Activated CD4-positive, alpha-beta memory T cell treated with anti-CD3 and anti-CD28 coated beads for 36 hours (primary cell): ENCODE measurements around the gene NUTM1. TPM values are rescaled to one million over a fixed set of nuclear protein-coding genes. Genes with fewer than 3 reads are reported as not detected.

Source experiments
- CTCF ChIA-PET: fragments of 350-600 bp; sonication (Branson Sonifier 250); formaldehyde crosslinking; loops from one replicate; lab custom pipeline; 2021; ENCODE audit warnings: antibody characterized with exemption, inconsistent platforms; lab: Charles Lee
- POLR2A ChIA-PET: fragments of 350-600 bp; sonication (Branson Sonifier 250); formaldehyde crosslinking; loops from one replicate; lab custom pipeline; 2021; ENCODE audit warnings: antibody characterized with exemption; lab: Charles Lee
- DNase-seq: peaks from one replicate; pipeline ENCODE4 v3.0.0-alpha.2; 2020
- H3K27ac Mint-ChIP-seq: one replicate; pipeline ENCODE4 v1.8.0; 2021; ENCODE audit warnings: mixed read lengths
- H3K27me3 Mint-ChIP-seq: one replicate; pipeline ENCODE4 v1.8.0; 2021; ENCODE audit warnings: mixed read lengths
- H3K36me3 Mint-ChIP-seq: one replicate; pipeline ENCODE4 v1.8.0; 2021; ENCODE audit warnings: mixed read lengths
- H3K4me1 Mint-ChIP-seq: one replicate; pipeline ENCODE4 v1.8.0; 2021; ENCODE audit warnings: low read depth, mixed read lengths
- H3K4me3 Mint-ChIP-seq: one replicate; pipeline ENCODE4 v1.8.0; 2021; ENCODE audit warnings: mild to moderate bottlenecking, mixed read lengths
- H3K9me3 Mint-ChIP-seq: one replicate; pipeline ENCODE4 v1.8.0; 2021; ENCODE audit warnings: mixed read lengths
- intact Hi-C: fragments of 100-400 bp; cut with micrococcal nuclease; formaldehyde crosslinking; loops from one replicate; pipeline ENCODE4 v1.15.1; 2023
- total RNA-seq, 2 experiments: library from RNA; stranded (reverse); gene quantifications; one replicate each; pipeline ENCODE4 v1.2.3, GENCODE V29; 2021

The NUTM1 gene
- total RNA-seq: not detected

DNA sequence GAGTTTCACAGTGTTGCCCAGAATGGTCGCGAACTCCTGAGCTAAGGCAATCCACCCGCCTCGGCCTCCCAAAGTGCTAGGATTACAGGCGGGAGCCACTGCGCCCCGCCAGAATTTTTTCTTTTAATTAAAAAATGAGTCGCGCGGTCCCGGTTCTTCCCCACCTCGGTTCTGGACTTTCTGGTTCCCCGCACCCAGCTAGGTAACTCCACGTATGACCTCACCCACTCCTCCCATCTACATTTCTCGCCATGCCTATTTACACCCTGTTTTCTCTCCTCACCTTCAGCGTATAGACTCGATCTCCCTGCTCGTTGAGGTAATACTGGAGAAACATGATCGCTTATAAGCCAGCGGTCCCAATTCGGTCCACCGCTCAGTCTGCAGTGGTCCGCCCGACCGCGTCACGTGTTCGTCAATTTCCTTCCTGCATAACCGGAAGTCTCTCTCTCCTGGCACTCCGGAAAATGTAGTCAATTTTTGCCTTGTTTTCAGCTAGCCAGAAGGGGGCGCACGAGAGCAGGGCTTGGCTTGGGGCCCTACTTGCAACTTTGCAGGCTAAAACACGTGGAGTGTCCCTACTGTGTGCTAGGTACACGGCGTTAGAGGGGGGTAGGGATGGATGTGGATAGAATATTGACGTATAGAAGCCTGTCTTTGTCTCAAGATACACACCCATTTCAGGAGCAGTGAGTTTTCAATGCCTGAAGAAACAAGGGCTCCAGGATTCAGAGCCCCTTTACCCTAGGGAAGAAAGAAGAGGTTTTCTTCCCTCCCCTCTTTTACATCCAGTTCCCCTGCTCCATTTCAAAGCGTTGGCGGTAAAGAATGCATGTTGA, at the start of gene NUTM1, which contains the start of gene NOP10:
NUTM1 (plus strand) TSS at position 579 of the 839 bp plus-strand sequence. CDS start 382 bp downstream, outside the sequence.
NOP10 (minus strand) TSS at position 400 of the 839 bp plus-strand sequence; CDS start at position 337, 63 bp downstream.
- no peaks in the 10 kb centered on the region for H3K9me3 Mint-ChIP-seq
- intact Hi-C loops: loop anchor here (1.0 to 5.0 kb wide), 3 partner anchors 24 to 245 kb away; partner anchors contain the start of genes GOLGA8A and LPCAT4
- H3K27ac Mint-ChIP-seq: no peak within 1 kb of the TSS
- DNase-seq: peak; percentile 96
- peaks cover 29% of the 10 kb centered on the region for H3K4me1 Mint-ChIP-seq
- peaks cover 26% of the 10 kb centered on the region for H3K36me3 Mint-ChIP-seq
- POLR2A ChIA-PET: interaction anchor here (1.3 to 2.0 kb wide), 2 partner anchors 14 to 23 kb away, joined by 4 to 14 read pairs; partner anchors contain the start of gene LPCAT4
- H3K27me3 Mint-ChIP-seq: no peaks in the 10 kb centered on the region
- CTCF ChIA-PET: interaction anchor here (0.6 to 3.5 kb wide), 18 partner anchors 11 to 438 kb away, joined by 3 to 47 read pairs (median 4); partner anchors contain the start of genes GOLGA8A, KATNBL1 and LPCAT4
- H3K4me3 Mint-ChIP-seq: no peak within 1 kb of the TSS

GRCh38 chr15:34297059-34297458, 46.1 kb upstream of the NUTM1 start:
- intact Hi-C loops: no loop called here
- Mint-ChIP-seq H3K27ac (no peak overlapping the region), H3K9me3 (no peaks in the 10 kb centered on the region)

DNA sequence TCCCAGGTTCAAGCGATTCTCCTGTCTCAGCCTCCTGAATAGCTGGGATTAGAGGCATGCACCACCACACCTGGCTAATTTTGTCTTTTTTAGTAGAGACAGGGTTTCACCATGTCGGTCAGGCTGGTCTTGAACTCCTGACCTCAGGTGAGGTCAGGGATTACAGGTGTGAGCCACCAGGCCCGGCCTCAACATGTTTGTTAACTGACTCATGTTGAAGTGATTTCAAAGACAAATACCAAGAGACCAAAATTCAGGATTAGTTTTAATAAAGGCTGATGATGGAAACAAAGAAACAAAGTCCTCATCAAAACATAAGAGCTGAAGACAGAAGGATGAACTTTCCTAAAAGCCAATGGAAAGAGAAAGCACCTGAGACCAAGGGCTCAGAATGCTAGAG, 42.1 kb upstream of the NUTM1 start:
- no peak overlapping the region for H3K27ac Mint-ChIP-seq
- CTCF ChIA-PET: no interaction called here
- H3K9me3 Mint-ChIP-seq: no peaks in the 10 kb centered on the region
- DNase-seq: no peak
- H3K4me3 Mint-ChIP-seq: no peak overlapping the region
- intact Hi-C loops: no loop called here
- peaks cover 2% of the 10 kb centered on the region for H3K36me3 Mint-ChIP-seq
- POLR2A ChIA-PET: no interaction called here
- peaks cover 26% of the 10 kb centered on the region for H3K4me1 Mint-ChIP-seq
- no peaks in the 10 kb centered on the region for H3K27me3 Mint-ChIP-seq

More at GRCh38 chr15:34297059-34297458, 46.1 kb upstream of the NUTM1 start:
- Mint-ChIP-seq H3K4me3 (no peak overlapping the region), H3K27me3 (no peaks in the 10 kb centered on the region), H3K36me3 (peaks cover 2% of the 10 kb centered on the region), H3K4me1 (peaks cover 17% of the 10 kb centered on the region)
- no peak for DNase-seq
- CTCF ChIA-PET: interaction anchor here (0.6 kb wide), 1 partner anchor 70 kb away, joined by 3 read pairs; the partner anchor contains the start of gene LPCAT4
- POLR2A ChIA-PET: no interaction called here

DNA sequence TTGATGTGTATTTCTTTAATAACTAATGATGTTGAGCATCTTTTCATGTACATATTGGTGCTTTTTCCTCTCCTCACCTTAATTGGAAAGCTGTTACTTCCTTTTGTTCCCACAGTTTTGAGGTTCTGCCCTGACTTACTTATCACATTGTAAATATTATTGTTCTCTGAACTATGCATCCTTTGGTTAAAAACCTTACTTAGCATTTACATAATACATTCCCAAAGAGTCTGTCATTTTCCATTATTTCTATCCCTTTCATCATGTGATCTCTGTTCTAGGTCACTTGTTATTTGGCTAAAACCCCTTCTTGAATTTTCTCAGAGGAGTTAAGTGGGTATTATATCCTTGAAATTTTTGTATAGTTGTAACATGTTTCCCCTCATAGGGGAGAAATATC, 38.5 kb upstream of the NUTM1 start:
- H3K27me3 Mint-ChIP-seq: no peaks in the 10 kb centered on the region
- POLR2A ChIA-PET: no interaction called here
- CTCF ChIA-PET: interaction anchor here (0.7 to 1.6 kb wide), 2 partner anchors 63 to 1233 kb away, joined by 3 to 5 read pairs; partner anchors contain the start of gene LPCAT4
- H3K9me3 Mint-ChIP-seq: no peaks in the 10 kb centered on the region
- DNase-seq: no peak
- H3K4me1 Mint-ChIP-seq: peaks cover 24% of the 10 kb centered on the region
- intact Hi-C loops: no loop called here
- peaks cover 12% of the 10 kb centered on the region for H3K36me3 Mint-ChIP-seq
- H3K4me3 Mint-ChIP-seq: no peak overlapping the region
- no peak overlapping the region for H3K27ac Mint-ChIP-seq

- Mint-ChIP-seq H3K4me3 (no peak overlapping the region), H3K36me3 (peaks cover 21% of the 10 kb centered on the region), H3K27me3 (no peaks in the 10 kb centered on the region), H3K27ac (no peak overlapping the region), H3K9me3 (no peaks in the 10 kb centered on the region), H3K4me1 (peaks cover 33% of the 10 kb centered on the region)
- POLR2A ChIA-PET: no interaction called here
- intact Hi-C loops: no loop called here
- CTCF ChIA-PET: no interaction called here
- DNase-seq: no peak
Observed at GRCh38 chr15:34311563-34311962, 31.6 kb upstream of the NUTM1 start.

- no peak overlapping the region for H3K4me3 Mint-ChIP-seq
- CTCF ChIA-PET: no interaction called here
- intact Hi-C loops: no loop called here
Observed at GRCh38 chr15:34314491-34315490, 28.3 kb upstream of the NUTM1 start.

DNA sequence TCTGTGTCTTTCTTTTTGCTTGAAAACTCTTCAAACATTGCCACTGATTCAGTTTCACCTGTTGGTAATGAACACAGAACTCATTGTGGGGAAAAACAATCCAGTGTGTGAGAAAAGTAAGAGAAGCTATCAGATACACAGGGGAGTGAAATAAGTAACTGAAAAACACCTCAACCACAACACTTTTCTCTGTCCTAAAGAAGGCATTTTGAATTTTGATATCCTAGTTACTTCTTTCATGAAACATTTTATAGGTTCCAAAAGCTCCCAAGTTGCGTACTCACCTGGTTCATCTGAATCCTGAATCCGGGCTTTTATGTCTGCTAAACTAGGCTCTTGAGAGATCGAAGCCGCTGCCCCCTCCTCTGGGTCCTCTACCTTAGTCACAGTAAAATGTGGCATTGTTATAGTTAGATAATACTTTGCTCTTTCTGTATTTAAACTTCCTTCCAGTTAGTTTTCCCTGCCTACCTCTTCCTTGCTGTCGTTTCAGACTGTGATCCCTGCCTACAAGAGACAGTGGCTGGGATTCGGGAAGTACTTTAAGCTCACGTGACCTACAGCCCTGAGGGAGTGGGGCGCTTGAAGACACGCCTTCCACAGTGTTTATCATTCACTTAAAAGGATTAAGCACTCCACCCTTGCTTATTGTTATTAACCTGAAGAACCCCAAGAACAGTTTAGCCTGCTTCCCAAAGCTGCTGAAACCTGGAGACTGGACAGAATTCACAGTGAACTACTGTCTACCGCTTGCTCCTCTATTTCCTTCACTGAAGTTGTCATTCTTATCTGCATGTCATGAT, 24.6 kb upstream of the NUTM1 start:
- peaks cover 11% of the 10 kb centered on the region for H3K36me3 Mint-ChIP-seq
- intact Hi-C loops: loop anchor here (1.0 to 2.0 kb wide), 3 partner anchors 10 to 79 kb away; no protein-coding TSS in a partner anchor
- H3K9me3 Mint-ChIP-seq: no peaks in the 10 kb centered on the region
- peak overlapping the region; percentile 88 for H3K27ac Mint-ChIP-seq
- H3K27me3 Mint-ChIP-seq: no peaks in the 10 kb centered on the region
- POLR2A ChIA-PET: interaction anchor here (0.8 to 1.7 kb wide), 3 partner anchors 10 to 15 kb away, joined by 3 to 9 read pairs (median 3); no protein-coding TSS in a partner anchor
- CTCF ChIA-PET: interaction anchor here (1.1 to 2.2 kb wide), 3 partner anchors 9 to 77 kb away, joined by 3 to 9 read pairs (median 6); no protein-coding TSS in a partner anchor
- peaks cover 36% of the 10 kb centered on the region for H3K4me1 Mint-ChIP-seq
- peak; percentile 38 for DNase-seq
- H3K4me3 Mint-ChIP-seq: peak overlapping the region; percentile 96

More at GRCh38 chr15:34314491-34315490, 28.3 kb upstream of the NUTM1 start:
- no peaks in the 10 kb centered on the region for H3K27me3 Mint-ChIP-seq
- peaks cover 38% of the 10 kb centered on the region for H3K4me1 Mint-ChIP-seq
- no peak for DNase-seq
- POLR2A ChIA-PET: no interaction called here
- H3K27ac Mint-ChIP-seq: no peak overlapping the region
- H3K36me3 Mint-ChIP-seq: peaks cover 11% of the 10 kb centered on the region
- H3K9me3 Mint-ChIP-seq: no peaks in the 10 kb centered on the region

DNA sequence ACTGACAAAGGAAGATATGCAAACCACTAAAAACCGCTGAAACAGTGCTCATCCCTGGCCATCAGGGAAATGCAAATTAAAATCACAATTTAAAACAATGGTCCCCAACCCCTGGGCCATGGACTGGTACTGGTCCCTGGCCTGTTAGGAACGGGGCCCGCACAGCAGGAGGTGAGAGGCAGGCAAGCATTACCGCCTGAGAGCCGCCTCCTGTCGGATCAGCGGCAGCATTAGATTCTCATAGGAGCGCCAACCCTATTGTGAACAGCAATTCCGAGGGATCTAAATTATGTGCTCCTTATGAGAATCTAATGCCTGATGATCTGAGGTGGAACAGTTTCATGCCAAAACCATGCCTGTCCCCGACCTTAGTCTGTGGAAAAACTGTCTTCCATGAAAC, 19.9 kb upstream of the NUTM1 start:
- Mint-ChIP-seq H3K27ac (no peak overlapping the region), H3K9me3 (no peaks in the 10 kb centered on the region), H3K27me3 (no peaks in the 10 kb centered on the region), H3K4me3 (no peak overlapping the region), H3K4me1 (peaks cover 46% of the 10 kb centered on the region), H3K36me3 (no peaks in the 10 kb centered on the region)
- ChIA-PET CTCF (no interaction called here), POLR2A (no interaction called here)
- intact Hi-C loops: no loop called here
- DNase-seq: no peak

DNA sequence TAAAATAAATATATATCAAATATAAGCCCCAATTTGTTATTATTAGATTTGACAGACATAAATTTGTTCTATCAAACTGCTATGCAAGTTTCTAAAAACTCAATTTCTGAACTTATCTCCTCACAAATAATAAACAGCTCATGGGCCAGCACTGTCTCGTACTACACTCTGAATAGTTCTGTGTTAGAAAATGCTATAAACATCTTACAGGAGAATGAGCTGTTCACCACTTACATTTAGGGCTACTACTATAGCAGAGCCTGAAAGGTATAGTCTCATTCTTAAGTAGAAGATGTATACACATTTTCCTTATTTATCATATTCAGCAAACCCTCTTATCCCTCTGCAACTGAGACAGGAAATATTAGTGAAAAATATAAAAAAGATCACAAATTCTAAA, 18.2 kb upstream of the NUTM1 start:
- DNase-seq: no peak
- no peak overlapping the region for H3K27ac Mint-ChIP-seq
- H3K36me3 Mint-ChIP-seq: no peaks in the 10 kb centered on the region
- H3K4me1 Mint-ChIP-seq: peaks cover 49% of the 10 kb centered on the region
- intact Hi-C loops: no loop called here
- no peak overlapping the region for H3K4me3 Mint-ChIP-seq
- H3K27me3 Mint-ChIP-seq: no peaks in the 10 kb centered on the region
- no peaks in the 10 kb centered on the region for H3K9me3 Mint-ChIP-seq
- ChIA-PET POLR2A (no interaction called here), CTCF (interaction anchor here (1.2 to 2.0 kb wide), 2 partner anchors 18 to 84 kb away, joined by 3 to 6 read pairs; partner anchors contain the start of gene NOP10)

- intact Hi-C loops: no loop called here
- no peak for DNase-seq
- no peak overlapping the region for H3K4me3 Mint-ChIP-seq
- CTCF ChIA-PET: interaction anchor here (1.2 to 2.0 kb wide), 2 partner anchors 17 to 84 kb away, joined by 3 to 6 read pairs; partner anchors contain the start of gene NOP10
- H3K4me1 Mint-ChIP-seq: peaks cover 49% of the 10 kb centered on the region
- no peaks in the 10 kb centered on the region for H3K36me3 Mint-ChIP-seq
- no peaks in the 10 kb centered on the region for H3K9me3 Mint-ChIP-seq
- POLR2A ChIA-PET: no interaction called here
- H3K27me3 Mint-ChIP-seq: no peaks in the 10 kb centered on the region
- H3K27ac Mint-ChIP-seq: peak overlapping the region; percentile 56
Observed at GRCh38 chr15:34325368-34325767, 17.7 kb upstream of the NUTM1 start.
